ENCODE results near the gene VPS51. TPM values are rescaled to one million over a fixed set of nuclear protein-coding genes. Genes with fewer than 3 reads are reported as not detected.

VPS51 gene
- total RNA-seq, 1 donor from 2014 or later = 318 TPM

- no peak for DNase-seq (ENCODE audit: extremely low read depth, low read depth, low spot score)
These were observed 64.6 kb downstream of the VPS51 start for GRCh38 chr11:65160643-65161042.

Other genes with a start within 250 kb of the VPS51 start
- gene EHD1, start 217.6 kb upstream of the VPS51 start, total RNA-seq = 142 and 158 TPM in 2 replicates
- 27.6 and 34.5 TPM in 2 replicates for gene ATG2A, start 179.0 kb upstream of the VPS51 start, total RNA-seq
- gene PPP2R5B, start 171.5 kb upstream of the VPS51 start, total RNA-seq = 27.2 and 47.9 TPM in 2 replicates
- not detected in 2 replicates for gene GPHA2, start 160.3 kb upstream of the VPS51 start, total RNA-seq
- gene MAJIN, start 124.1 kb upstream of the VPS51 start, total RNA-seq = 0.68 TPM in 1 of 2 replicates, not detected in the other
- gene BATF2, start 99.2 kb upstream of the VPS51 start, total RNA-seq = 1.3 and 2.7 TPM in 2 replicates
- 191 and 202 TPM in 2 replicates for gene ARL2, start 82.1 kb upstream of the VPS51 start, total RNA-seq
- 12.4 and 12.6 TPM in 2 replicates for gene SNX15, start 68.8 kb upstream of the VPS51 start, total RNA-seq
- 16.8 and 17.8 TPM in 2 replicates for gene SAC3D1, start 55.0 kb upstream of the VPS51 start, total RNA-seq
- 2.8 and 5.5 TPM in 2 replicates for gene NAALADL1, start 37.7 kb upstream of the VPS51 start, total RNA-seq
- gene CDCA5, start 12.2 kb upstream of the VPS51 start, total RNA-seq = 3.7 and 5.1 TPM in 2 replicates
- gene ZFPL1, start 12.0 kb upstream of the VPS51 start, total RNA-seq = 34.7 and 49.8 TPM in 2 replicates
- gene TM7SF2, start 15.7 kb downstream of the VPS51 start, total RNA-seq = 12.8 and 28.2 TPM in 2 replicates
- 14.0 and 14.7 TPM in 2 replicates for gene ZNHIT2, start 21.5 kb downstream of the VPS51 start, total RNA-seq
- gene FAU, start 25.9 kb downstream of the VPS51 start, total RNA-seq = 461 and 516 TPM in 2 replicates
- gene MRPL49, start 26.1 kb downstream of the VPS51 start, total RNA-seq = 49.7 and 57.4 TPM in 2 replicates
- gene SYVN1, start 38.3 kb downstream of the VPS51 start, total RNA-seq = 23.3 and 38.4 TPM in 2 replicates
- not detected in 2 replicates for gene SPDYC, start 74.0 kb downstream of the VPS51 start, total RNA-seq
- 235 and 239 TPM in 2 replicates for gene CAPN1, start 85.7 kb downstream of the VPS51 start, total RNA-seq
- 13.8 and 16.1 TPM in 2 replicates for gene POLA2, start 165.7 kb downstream of the VPS51 start, total RNA-seq
- 48.0 and 56.5 TPM in 2 replicates for gene CDC42EP2, start 218.7 kb downstream of the VPS51 start, total RNA-seq
- gene DPF2, start 237.6 kb downstream of the VPS51 start, total RNA-seq = 40.9 and 52.2 TPM in 2 replicates

All from glomerular endothelial cell (primary cell).